ENCODE results near the gene ATXN2L. TPM values are rescaled to one million over a fixed set of nuclear protein-coding genes. Genes with fewer than 3 reads are reported as not detected.

ATXN2L gene
- total RNA-seq, 3 donors from 2014 or later = 43.8 to 62.6 (median 58.1) TPM

DNA sequence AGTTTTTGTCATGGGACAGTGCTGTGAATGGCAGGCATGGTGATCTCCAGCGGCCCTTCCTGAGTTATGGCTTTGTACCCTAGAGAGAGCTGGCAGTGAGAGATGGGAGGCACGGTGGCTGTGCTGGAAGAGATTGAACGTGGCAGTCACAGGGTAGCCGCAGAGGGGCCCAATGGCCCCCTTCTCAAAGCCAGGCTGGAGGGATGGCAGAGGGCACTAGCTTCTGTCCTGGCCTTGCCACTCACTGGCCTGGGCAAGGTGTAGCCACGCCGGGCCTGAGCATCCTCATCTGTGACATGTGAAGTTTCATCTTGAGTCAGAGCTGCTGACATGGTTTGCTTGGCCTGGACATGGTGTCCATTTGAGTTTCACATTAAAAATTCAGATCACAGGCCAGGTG, 51.6 kb downstream of the ATXN2L start:
- no peak overlapping the region for H3K27ac ChIP-seq
- no peak for TF ChIP-seq POLR2A (IDR thresholded peaks at IDR 0.05)
- no peak for TF ChIP-seq POLR2AphosphoS5 (IDR thresholded peaks at IDR 0.05)
- TF ChIP-seq, protein P1, sequence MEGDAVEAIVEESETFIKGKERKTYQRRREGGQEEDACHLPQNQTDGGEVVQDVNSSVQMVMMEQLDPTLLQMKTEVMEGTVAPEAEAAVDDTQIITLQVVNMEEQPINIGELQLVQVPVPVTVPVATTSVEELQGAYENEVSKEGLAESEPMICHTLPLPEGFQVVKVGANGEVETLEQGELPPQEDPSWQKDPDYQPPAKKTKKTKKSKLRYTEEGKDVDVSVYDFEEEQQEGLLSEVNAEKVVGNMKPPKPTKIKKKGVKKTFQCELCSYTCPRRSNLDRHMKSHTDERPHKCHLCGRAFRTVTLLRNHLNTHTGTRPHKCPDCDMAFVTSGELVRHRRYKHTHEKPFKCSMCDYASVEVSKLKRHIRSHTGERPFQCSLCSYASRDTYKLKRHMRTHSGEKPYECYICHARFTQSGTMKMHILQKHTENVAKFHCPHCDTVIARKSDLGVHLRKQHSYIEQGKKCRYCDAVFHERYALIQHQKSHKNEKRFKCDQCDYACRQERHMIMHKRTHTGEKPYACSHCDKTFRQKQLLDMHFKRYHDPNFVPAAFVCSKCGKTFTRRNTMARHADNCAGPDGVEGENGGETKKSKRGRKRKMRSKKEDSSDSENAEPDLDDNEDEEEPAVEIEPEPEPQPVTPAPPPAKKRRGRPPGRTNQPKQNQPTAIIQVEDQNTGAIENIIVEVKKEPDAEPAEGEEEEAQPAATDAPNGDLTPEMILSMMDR (IDR thresholded peaks at IDR 0.05) = no peak
- DNase-seq (ENCODE audit: low spot score in 2 of 2) = no peak
- intact Hi-C loops (cut with DNase I; ENCODE audit: low total_unique reads) = no loop called here
- no peaks in the 10 kb centered on the region for H3K27me3 ChIP-seq
- no peak overlapping the region for H3K4me3 ChIP-seq
- H3K9me3 ChIP-seq = no peaks in the 10 kb centered on the region
- H3K4me1 ChIP-seq = peaks cover 0 to 4% of the 10 kb centered on the region in 2 donors
- peaks cover 6% of the 10 kb centered on the region for H3K36me3 ChIP-seq

GRCh38 chr16:28875134-28876018, 52.6 kb downstream of the ATXN2L start:
- H3K36me3 ChIP-seq = no peaks in the 10 kb centered on the region
- intact Hi-C loops (cut with DNase I; ENCODE audit: low total_unique reads) = no loop called here

DNA sequence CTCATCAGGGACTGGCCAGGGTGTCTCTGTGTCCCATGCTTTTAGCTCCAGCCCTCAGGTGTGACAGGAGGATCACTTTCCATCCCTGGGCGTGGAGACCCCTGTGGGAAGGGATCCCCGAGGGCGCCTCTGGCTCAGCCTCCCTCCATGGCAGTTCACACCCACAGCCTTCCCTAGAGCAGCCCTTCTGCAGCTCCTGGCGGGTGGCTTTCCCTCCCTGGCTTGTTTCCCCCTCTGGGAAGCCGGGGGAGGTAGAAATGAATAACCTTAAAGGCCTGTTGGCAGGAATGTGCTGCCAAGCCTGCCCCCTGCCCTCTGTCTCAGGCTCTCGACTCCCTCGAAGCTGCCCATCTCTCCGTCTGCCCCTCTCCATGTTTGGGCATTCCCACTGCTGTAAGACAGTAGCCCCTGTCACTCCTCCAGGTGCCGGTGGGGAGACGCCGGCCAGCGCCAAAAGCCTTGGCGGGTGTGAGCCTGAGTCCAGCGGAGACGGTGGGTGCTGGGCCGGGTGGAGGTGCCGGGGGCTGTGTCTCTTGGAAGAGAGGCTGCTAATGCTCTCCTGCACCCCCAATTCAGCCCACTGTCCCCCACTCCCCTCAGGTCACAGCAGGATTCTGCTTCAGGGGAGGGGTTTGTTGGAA, 53.3 kb downstream of the ATXN2L start:
- Histone ChIP-seq H3K4me3 (no peak overlapping the region), H3K36me3 (no peaks in the 10 kb centered on the region), H3K27me3 (no peaks in the 10 kb centered on the region), H3K27ac (no peak overlapping the region), H3K9me3 (no peaks in the 10 kb centered on the region), H3K4me1 (peaks cover 0 to 4% of the 10 kb centered on the region in 2 donors)
- DNase-seq (ENCODE audit: low spot score in 2 of 2) = no peak
- intact Hi-C loops (cut with DNase I; ENCODE audit: low total_unique reads) = no loop called here
- TF ChIP-seq POLR2AphosphoS5 (IDR thresholded peaks at IDR 0.05) (no peak), POLR2A (IDR thresholded peaks at IDR 0.05) (no peak)
- TF ChIP-seq, protein P1 (IDR thresholded peaks at IDR 0.05) = no peak

More at GRCh38 chr16:28875134-28876018, 52.6 kb downstream of the ATXN2L start:
- TF ChIP-seq POLR2AphosphoS5 (IDR thresholded peaks at IDR 0.05) (no peak), POLR2A (IDR thresholded peaks at IDR 0.05) (no peak)
- TF ChIP-seq, protein P1 (IDR thresholded peaks at IDR 0.05) = no peak
- H3K9me3 ChIP-seq = no peaks in the 10 kb centered on the region
- H3K4me3 ChIP-seq = no peak overlapping the region
- no peak overlapping the region for H3K27ac ChIP-seq
- no peak for DNase-seq (ENCODE audit: low spot score in 2 of 2)
- peaks cover 0 to 4% of the 10 kb centered on the region in 2 donors for H3K4me1 ChIP-seq
- no peaks in the 10 kb centered on the region for H3K27me3 ChIP-seq

DNA sequence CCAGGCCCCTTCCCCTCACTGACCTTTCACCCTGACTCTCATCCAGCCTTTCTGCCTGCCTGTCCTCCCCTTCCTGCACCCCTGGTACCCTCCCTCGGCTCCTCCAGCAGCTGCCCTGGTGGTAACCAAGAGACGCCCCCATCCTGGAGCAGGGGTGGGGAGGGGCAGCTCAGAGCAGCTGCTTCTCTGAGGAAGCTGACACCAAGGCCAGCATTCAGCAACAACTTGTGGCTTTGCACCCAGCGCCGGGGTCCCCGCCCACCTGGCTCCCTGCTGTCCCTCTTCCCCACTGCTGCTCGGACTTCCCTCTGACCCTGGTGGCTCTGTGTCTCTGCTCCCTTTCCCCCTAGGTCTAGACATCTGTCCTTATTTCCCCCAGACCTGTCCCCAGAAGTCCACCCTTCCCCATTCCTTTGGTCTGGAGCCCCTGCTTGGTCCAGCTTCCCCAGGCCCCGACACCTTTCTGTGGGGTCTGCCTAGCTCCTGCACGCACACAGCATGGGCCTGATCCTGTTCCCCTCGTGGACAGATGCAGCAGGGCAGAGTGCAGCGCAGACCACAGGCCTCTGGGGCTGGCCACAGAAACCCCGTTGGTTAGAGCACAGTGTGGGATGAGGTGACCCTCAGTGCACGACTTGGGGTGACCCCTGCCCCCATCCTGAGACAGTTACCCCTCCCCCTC, 54.3 kb downstream of the ATXN2L start:
- H3K9me3 ChIP-seq = no peaks in the 10 kb centered on the region

More for the DNA sequence above, 54.3 kb downstream of the ATXN2L start:
- H3K27ac ChIP-seq = no peak overlapping the region
- no peaks in the 10 kb centered on the region for H3K27me3 ChIP-seq
- no peaks in the 10 kb centered on the region for H3K36me3 ChIP-seq
- H3K4me3 ChIP-seq = no peak overlapping the region
- TF ChIP-seq POLR2A (IDR thresholded peaks at IDR 0.05) (no peak), POLR2AphosphoS5 (IDR thresholded peaks at IDR 0.05) (no peak)
- TF ChIP-seq, protein P1 (IDR thresholded peaks at IDR 0.05) = no peak
- H3K4me1 ChIP-seq = peaks cover 0 to 4% of the 10 kb centered on the region in 2 donors
- no peak for DNase-seq (ENCODE audit: low spot score in 2 of 2)
- intact Hi-C loops (cut with DNase I; ENCODE audit: low total_unique reads) = no loop called here

All from breast epithelium (tissue), 4 donors.